KMS-11 (cell line): Measurements from ENCODE around the gene SIX2.

Experiments used
- H2AFZ ChIP-seq: fragments of 200-600 bp; sonication (generic); 2 replicates; pipeline ENCODE4 v1.6.1; 2016; ENCODE audit warnings: antibody characterized with exemption, mixed run types, low read depth
- H3K27ac ChIP-seq: fragments of 200-600 bp; sonication (generic); 2 replicates; pipeline ENCODE4 v1.6.1; 2016; ENCODE audit warnings: mild to moderate bottlenecking, mixed run types
- H3K27me3 ChIP-seq: fragments of 200-600 bp; sonication (generic); 2 replicates; pipeline ENCODE4 v1.6.1; 2017; ENCODE audit warnings: mild to moderate bottlenecking, low read depth, mixed run types, moderate library complexity; ENCODE audit not compliant: insufficient read depth
- H3K36me3 ChIP-seq: fragments of 200-600 bp; sonication (generic); 2 replicates; pipeline ENCODE4 v1.6.1; 2017; ENCODE audit warnings: mild to moderate bottlenecking, mixed run types; ENCODE audit not compliant: insufficient read depth
- H3K4me1 ChIP-seq: fragments of 200-600 bp; sonication (generic); 2 replicates; pipeline ENCODE4 v1.6.1; 2016; ENCODE audit warnings: mild to moderate bottlenecking, low read depth, mixed run types; ENCODE audit not compliant: poor library complexity, severe bottlenecking
- H3K4me2 ChIP-seq: fragments of 200-600 bp; sonication (generic); 2 replicates; pipeline ENCODE4 v1.7.0; 2016; ENCODE audit warnings: mild to moderate bottlenecking, mixed run types
- H3K4me3 ChIP-seq: fragments of 200-600 bp; sonication (generic); IDR thresholded peaks from 2 replicates; pipeline ENCODE4 v1.6.1; 2017; ENCODE audit warnings: low read depth, low read length, mixed read lengths; ENCODE audit not compliant: insufficient read depth
- H3K79me2 ChIP-seq: fragments of 200-600 bp; sonication (generic); 2 replicates; pipeline ENCODE4 v1.6.1; 2016; ENCODE audit warnings: low read depth, mixed run types; ENCODE audit not compliant: insufficient read depth
- H3K9ac ChIP-seq: fragments of 200-600 bp; sonication (generic); 2 replicates; pipeline ENCODE4 v1.6.1; 2016; ENCODE audit warnings: mild to moderate bottlenecking, mixed run types
- H4K20me1 ChIP-seq: fragments of 200-600 bp; sonication (generic); 2 replicates; pipeline ENCODE4 v1.6.1; 2016; ENCODE audit warnings: mild to moderate bottlenecking, mixed run types; ENCODE audit not compliant: insufficient read depth
- CTCF ChIP-seq: fragments of 200-600 bp; sonication (generic); conservative IDR thresholded peaks from 2 replicates; pipeline ENCODE4 v1.6.1; 2017; ENCODE audit warnings: low read depth, mild to moderate bottlenecking, antibody characterized with exemption, low read length, moderate library complexity, mixed read lengths

SIX2 gene

GRCh38 chr2:44972771-44973535 is 36.3 kb downstream of the SIX2 start:
- Histone ChIP-seq H2AFZ (no peak overlapping the region), H3K79me2 (no peaks in the 10 kb centered on the region), H3K36me3 (no peaks in the 10 kb centered on the region), H3K4me1 (no peaks in the 10 kb centered on the region), H4K20me1 (no peaks in the 10 kb centered on the region), H3K27ac (no peak overlapping the region), H3K4me2 (no peak overlapping the region), H3K4me3 (no peak overlapping the region), H3K9ac (no peak overlapping the region), H3K27me3 (no peaks in the 10 kb centered on the region)
- TF ChIP-seq CTCF, result no peak

- no peak overlapping the region for H3K4me3 ChIP-seq
- H2AFZ ChIP-seq, result no peak overlapping the region
- H3K9ac ChIP-seq, result no peak overlapping the region
- no peaks in the 10 kb centered on the region for H3K4me1 ChIP-seq
- no peaks in the 10 kb centered on the region for H4K20me1 ChIP-seq
- H3K4me2 ChIP-seq, result no peak overlapping the region
- H3K27ac ChIP-seq, result no peak overlapping the region
- H3K27me3 ChIP-seq, result no peaks in the 10 kb centered on the region
- no peaks in the 10 kb centered on the region for H3K79me2 ChIP-seq
- no peaks in the 10 kb centered on the region for H3K36me3 ChIP-seq
- TF ChIP-seq CTCF, result no peak
These were observed 38.3 kb downstream of the SIX2 start for GRCh38 chr2:44970846-44971450.

- no peak for TF ChIP-seq CTCF
- no peak overlapping the region for H3K4me3 ChIP-seq
These were observed 39.3 kb downstream of the SIX2 start for GRCh38 chr2:44969936-44970335.

GRCh38 chr2:44967727-44968432 is 41.4 kb downstream of the SIX2 start:
- Histone ChIP-seq H2AFZ (no peak overlapping the region), H3K4me2 (no peak overlapping the region), H3K27ac (no peak overlapping the region), H3K4me1 (no peaks in the 10 kb centered on the region), H3K9ac (no peak overlapping the region), H3K27me3 (no peaks in the 10 kb centered on the region), H3K36me3 (no peaks in the 10 kb centered on the region), H4K20me1 (no peaks in the 10 kb centered on the region), H3K79me2 (no peaks in the 10 kb centered on the region), H3K4me3 (no peak overlapping the region)
- TF ChIP-seq CTCF, result no peak

More at GRCh38 chr2:44969936-44970335, 39.3 kb downstream of the SIX2 start:
- Histone ChIP-seq H3K9ac (no peak overlapping the region), H3K27ac (no peak overlapping the region), H3K4me2 (no peak overlapping the region), H4K20me1 (no peaks in the 10 kb centered on the region), H2AFZ (no peak overlapping the region), H3K79me2 (no peaks in the 10 kb centered on the region), H3K36me3 (no peaks in the 10 kb centered on the region), H3K27me3 (no peaks in the 10 kb centered on the region), H3K4me1 (no peaks in the 10 kb centered on the region)
